Left ventricle myocardium inferior (tissue), 1 donor: ENCODE results near the gene RBM7. TPM values are rescaled to one million over a fixed set of nuclear protein-coding genes. Genes with fewer than 3 reads are reported as not detected.

ENCODE experiments used
- DNase-seq: peaks from one replicate; pipeline ENCODE4 v3.0.0-alpha.2; 2020
- H3K27ac ChIP-seq: fragments of 200-600 bp; replicated peaks from 2 replicates; pipeline ENCODE4 v1.8.0; 2021
- H3K27me3 ChIP-seq: fragments of 200-600 bp; 2 replicates; pipeline ENCODE4 v1.8.0; 2021; ENCODE audit warnings: low read depth
- H3K36me3 ChIP-seq: fragments of 200-600 bp; 2 replicates; pipeline ENCODE4 v1.8.0; 2021
- H3K4me1 ChIP-seq: fragments of 200-600 bp; 2 replicates; pipeline ENCODE4 v1.8.0; 2021
- H3K4me3 ChIP-seq: fragments of 200-600 bp; 2 replicates; pipeline ENCODE4 v1.8.0; 2021; ENCODE audit warnings: mild to moderate bottlenecking, moderate library complexity
- H3K9me3 ChIP-seq: fragments of 200-600 bp; replicated peaks from 2 replicates; pipeline ENCODE4 v1.8.0; 2021
- CTCF ChIP-seq: fragments of 200-600 bp; IDR thresholded peaks from 2 replicates; pipeline ENCODE4 v1.8.0; 2021; ENCODE audit warnings: antibody characterized with exemption, mild to moderate bottlenecking, borderline replicate concordance
- intact Hi-C: fragments of 100-400 bp; cut with micrococcal nuclease; formaldehyde crosslinking; loops from one replicate; pipeline ENCODE4 v1.11.0; 2022
- long read RNA-seq: library from polyadenylated mRNA; unstranded; transcript quantifications from one replicate; pipeline ENCODE4 v2.0.0, GENCODE V29; 2021
- total RNA-seq: library from RNA; stranded (reverse); fragmentation: NEBNext Ultra II Directional; extraction: Animal tissue kit (Norgen Biotek cat#: 25700); gene quantifications from one replicate; pipeline ENCODE4 v1.2.1, GENCODE V29; 2021
- donor health status: DM: no; HTN: yes; CAD: no; lungs with severe emphysema.

RBM7 gene, protein sequence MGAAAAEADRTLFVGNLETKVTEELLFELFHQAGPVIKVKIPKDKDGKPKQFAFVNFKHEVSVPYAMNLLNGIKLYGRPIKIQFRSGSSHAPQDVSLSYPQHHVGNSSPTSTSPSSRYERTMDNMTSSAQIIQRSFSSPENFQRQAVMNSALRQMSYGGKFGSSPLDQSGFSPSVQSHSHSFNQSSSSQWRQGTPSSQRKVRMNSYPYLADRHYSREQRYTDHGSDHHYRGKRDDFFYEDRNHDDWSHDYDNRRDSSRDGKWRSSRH
- total RNA-seq = 20.9 TPM
- long read RNA-seq, full-length matches to known transcripts = 48 of 49 reads
- long read RNA-seq, partial matches to known transcripts = 0 of 49 reads
- long read RNA-seq, other reads (novel, unspliced or antisense) = 1 of 49 reads

- Histone ChIP-seq H3K27me3 (no peaks in the 10 kb centered on the region), H3K4me3 (peak within 1 kb of the TSS; percentile 84), H3K9me3 (no peaks in the 10 kb centered on the region), H3K27ac (peak within 1 kb of the TSS; percentile 98), H3K4me1 (peaks cover 80% of the 10 kb centered on the region), H3K36me3 (peaks cover 3% of the 10 kb centered on the region)
- no peak for TF ChIP-seq CTCF
- intact Hi-C loops = no loop called here
- DNase-seq = peak; percentile 98
Observed at GRCh38 chr11:114400216-114400914, at the start of gene RBM7, which contains the start of gene C11orf71. Gene RBM7 (plus strand): TSS chr11:114400666. CDS start chr11:114400672, 6 bp downstream. Gene C11orf71 (minus strand): TSS chr11:114400511. CDS start chr11:114400331, 180 bp downstream.

GRCh38 chr11:114353443-114353842 is 47.0 kb upstream of the RBM7 start:
- H3K36me3 ChIP-seq = no peaks in the 10 kb centered on the region

GRCh38 chr11:114354076-114354475 is 46.4 kb upstream of the RBM7 start:
- DNase-seq = no peak
- no peaks in the 10 kb centered on the region for H3K36me3 ChIP-seq
- H3K9me3 ChIP-seq = no peaks in the 10 kb centered on the region
- no peak overlapping the region for H3K27ac ChIP-seq
- intact Hi-C loops = no loop called here
- H3K4me3 ChIP-seq = no peak overlapping the region
- H3K4me1 ChIP-seq = no peaks in the 10 kb centered on the region
- no peak for TF ChIP-seq CTCF
- no peaks in the 10 kb centered on the region for H3K27me3 ChIP-seq

More at GRCh38 chr11:114353443-114353842, 47.0 kb upstream of the RBM7 start:
- H3K4me3 ChIP-seq = no peak overlapping the region
- no peaks in the 10 kb centered on the region for H3K9me3 ChIP-seq
- no peak for TF ChIP-seq CTCF
- H3K27me3 ChIP-seq = no peaks in the 10 kb centered on the region
- no peak for DNase-seq
- intact Hi-C loops = no loop called here
- no peak overlapping the region for H3K27ac ChIP-seq
- no peaks in the 10 kb centered on the region for H3K4me1 ChIP-seq

DNA sequence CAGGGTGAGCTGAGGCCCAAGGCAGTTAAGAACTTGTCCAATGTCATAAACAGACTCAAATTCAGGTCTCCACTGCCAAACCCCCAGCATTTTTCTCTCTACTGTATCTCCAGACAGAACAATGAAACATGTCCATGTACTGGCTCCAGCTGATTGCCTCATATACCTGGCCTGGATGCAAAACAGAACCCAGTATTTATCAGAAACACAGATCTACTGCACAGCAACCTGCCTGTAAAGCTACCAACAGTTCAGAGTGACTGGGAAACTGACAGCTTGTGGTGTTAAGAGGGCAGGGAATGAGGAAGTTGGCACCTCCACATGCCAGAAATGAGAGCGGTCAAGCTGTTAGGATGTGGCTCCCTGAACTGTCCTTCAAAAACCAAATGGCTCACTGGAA is 41.8 kb upstream of the RBM7 start:
- Histone ChIP-seq H3K4me3 (no peak overlapping the region), H3K27ac (no peak overlapping the region), H3K4me1 (no peaks in the 10 kb centered on the region), H3K27me3 (no peaks in the 10 kb centered on the region), H3K36me3 (no peaks in the 10 kb centered on the region), H3K9me3 (peaks cover 10% of the 10 kb centered on the region)
- intact Hi-C loops = no loop called here
- no peak for DNase-seq
- TF ChIP-seq CTCF = no peak

- Histone ChIP-seq H3K27ac (no peak overlapping the region), H3K36me3 (no peaks in the 10 kb centered on the region), H3K4me1 (no peaks in the 10 kb centered on the region), H3K4me3 (no peak overlapping the region), H3K27me3 (no peaks in the 10 kb centered on the region), H3K9me3 (peaks cover 10% of the 10 kb centered on the region)
- intact Hi-C loops = no loop called here
- no peak for DNase-seq
- no peak for TF ChIP-seq CTCF
Observed at GRCh38 chr11:114359342-114359741, 41.1 kb upstream of the RBM7 start.
